GM21786 (cell line): ENCODE measurements around the gene PHC2.
"Not testable (repeated sequence)": the region's sequence is repeated elsewhere in the genome, so short reads cannot be mapped to it uniquely, and the experiment has no call there.

ENCODE experiments used
- ATAC-seq: cut with Tn5 transposase; IDR thresholded peaks from one replicate; pipeline ENCODE4 v1.9.1; 2021; ENCODE audit not compliant: unreplicated experiment

Gene PHC2

DNA sequence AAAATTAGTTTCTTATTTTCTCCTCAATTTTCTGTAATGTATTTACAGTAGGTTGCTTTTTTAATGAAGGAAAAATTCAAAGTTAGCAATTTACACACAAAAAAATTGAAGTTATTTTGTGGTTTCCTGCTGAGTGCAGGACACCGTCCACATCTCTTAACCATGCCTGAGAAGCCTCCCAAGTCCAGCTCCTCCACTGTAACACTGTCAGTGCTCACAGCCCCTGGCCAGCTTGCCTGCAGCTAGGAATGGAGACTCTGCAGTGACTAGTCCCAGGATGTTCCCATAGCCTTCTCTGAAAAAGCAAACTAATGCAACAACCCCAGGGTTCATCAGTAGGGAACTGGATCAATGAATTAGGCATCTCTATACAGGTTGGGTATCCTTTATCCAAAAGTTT is 113.5 kb downstream of the PHC2 start:
- no peak for ATAC-seq

DNA sequence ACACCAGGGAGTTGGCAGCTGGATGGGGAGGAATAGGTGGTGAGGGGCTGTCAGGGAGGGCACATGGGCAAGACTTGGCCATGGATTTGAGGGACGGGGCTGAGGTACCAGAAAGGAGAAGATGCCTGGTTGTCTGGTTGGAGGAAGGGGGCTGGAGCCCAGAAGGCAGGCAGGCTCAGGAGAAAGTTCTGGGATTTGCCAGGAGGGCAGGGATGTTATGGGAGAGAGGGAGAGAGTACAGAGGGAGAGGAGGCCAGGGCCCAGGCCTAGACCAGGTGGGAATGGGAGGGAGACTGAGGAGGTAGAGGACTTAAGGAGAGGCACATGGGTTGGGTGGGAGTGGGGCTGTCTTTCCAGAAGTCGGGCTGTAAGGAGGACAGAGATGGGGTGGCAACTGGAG is 114.3 kb downstream of the PHC2 start:
- no peak for ATAC-seq

DNA sequence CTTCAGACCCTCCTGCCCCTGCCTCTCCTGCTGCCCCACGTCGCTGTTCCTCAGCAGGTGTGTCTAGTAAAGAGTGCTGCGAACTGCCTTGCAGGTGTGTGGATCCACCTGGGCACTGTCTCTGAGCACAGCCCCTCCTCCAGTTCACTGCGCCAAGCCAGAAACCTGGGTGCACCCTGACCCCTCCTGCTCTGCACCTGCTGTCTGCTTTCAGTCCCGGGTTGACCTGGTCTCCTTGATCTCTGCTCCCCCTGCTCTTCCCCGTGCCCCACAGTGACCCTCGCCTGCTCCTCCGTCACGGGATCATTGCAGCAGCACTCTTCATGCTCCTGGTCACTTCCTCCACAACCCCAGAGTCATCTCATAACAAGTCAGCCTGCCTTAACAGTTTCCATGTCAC is 116.5 kb downstream of the PHC2 start:
- ATAC-seq, result no peak

GRCh38 chr1:33312413-33312749 is 118.5 kb downstream of the PHC2 start:
- ATAC-seq, result no peak

DNA sequence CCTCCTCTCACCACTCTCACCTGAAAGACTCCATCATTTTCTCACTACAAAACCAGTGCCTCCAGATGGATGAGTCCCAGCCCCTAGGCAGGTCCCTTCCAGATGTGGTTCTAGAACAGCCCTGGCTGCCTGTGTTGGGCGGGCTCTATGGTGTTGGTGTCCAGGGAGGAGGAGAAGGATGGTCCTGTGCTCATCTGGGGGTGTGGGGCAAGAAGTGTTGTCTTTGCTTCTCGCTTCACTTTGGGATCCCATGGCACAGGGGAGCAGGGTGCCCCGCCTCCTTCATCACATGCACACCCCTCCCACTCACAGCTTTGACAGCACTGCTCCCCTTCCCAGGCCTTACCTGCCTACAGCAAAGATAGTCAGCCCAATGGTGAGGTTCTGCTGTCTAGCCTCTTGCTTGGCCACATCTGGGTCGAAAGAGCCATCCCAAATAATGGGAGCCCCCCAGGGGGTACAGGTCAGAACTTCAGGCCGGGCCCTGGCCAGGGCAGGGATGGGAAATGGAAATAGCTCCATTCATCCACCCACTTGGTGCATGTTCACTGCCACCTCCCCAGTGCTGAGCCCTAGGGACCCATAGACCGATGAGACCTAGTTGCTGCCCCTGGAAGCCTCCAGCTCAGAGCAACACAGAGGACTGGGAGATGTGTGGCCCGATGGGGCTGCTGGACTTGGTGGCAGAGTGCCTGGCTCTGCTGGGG is 119.0 kb downstream of the PHC2 start:
- ATAC-seq, result no peak

- ATAC-seq, result no peak
Measured at GRCh38 chr1:33310702-33311101, 120.2 kb downstream of the PHC2 start.

DNA sequence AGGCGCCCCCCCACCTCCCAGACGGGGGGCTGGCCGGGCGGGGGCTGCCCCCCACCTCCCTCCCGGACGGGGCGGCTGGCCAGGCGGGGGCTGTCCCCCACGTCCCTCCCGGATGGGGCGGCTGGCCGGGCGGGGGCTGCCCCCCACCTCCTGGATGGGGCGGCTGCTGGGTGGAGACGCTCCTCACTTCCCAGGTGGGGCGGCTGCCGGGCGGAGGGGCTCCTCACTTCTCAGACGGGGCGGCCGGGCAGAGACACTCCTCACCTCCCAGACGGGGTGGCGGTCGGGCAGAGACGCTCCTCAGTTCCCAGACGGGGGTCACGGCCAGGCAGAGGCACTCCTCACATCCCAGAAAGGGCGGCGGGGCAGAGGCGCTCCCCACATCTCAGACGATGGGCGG is 121.5 kb downstream of the PHC2 start:
- ATAC-seq, result not testable (repeated sequence)

DNA sequence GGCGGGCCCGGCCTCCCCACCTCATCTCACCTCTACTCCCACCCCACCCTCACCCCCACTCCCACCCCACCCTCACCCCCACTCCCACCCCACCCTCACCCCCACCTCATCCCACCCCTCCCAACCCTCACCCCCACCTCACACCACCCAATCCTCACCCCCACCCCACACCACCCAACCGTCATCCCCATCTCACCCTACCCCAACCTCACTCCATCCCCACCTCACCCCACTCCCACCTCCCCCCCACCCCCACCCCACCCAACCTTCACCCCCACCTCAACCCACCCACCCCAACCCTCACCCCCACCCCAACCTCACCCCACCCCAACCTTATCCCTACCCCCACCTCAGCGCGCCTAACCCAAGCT is 123.4 kb downstream of the PHC2 start:
- ATAC-seq, result no peak

GRCh38 chr1:33306653-33307493 is 124.0 kb downstream of the PHC2 start:
- no peak for ATAC-seq

DNA sequence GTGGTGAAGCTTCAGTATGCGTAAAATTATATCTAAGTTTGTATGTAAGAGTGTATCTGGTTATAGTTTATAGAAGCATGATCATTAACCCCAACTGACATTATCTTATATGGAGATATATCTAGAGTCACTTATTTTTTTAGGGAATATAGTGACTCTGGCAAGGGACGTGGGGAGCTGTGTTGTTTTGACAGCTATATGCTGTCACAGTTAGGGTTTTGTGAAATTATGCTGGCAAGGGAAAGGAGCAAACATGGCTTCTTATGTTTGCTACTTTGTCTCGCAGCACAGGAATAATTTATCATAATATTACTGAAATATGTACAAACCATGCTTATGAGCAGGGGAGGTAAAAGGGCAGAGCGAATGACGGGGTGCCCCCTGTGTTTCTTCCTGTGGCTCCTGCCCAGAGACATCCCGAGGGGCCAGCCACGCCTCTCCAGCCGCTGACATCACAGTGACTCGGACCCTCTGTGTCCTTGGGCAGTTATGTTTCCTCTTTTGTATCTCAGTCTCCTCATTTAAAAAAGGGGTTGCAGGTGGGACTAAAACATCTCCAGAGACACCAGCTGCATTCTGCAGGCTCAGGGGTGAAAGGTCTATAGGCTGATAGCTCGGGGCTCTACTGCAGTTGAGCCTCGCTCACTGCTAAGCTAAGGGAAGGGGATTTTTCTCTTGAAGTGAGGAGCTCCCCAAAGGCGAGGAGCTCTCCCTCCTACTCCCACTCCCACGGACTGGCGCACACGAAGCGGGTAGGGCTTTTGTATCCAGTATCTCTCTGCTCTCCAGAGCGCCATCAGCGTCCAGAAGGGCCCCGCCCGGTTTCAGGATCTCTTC is 124.9 kb downstream of the PHC2 start:
- ATAC-seq, result no peak

DNA sequence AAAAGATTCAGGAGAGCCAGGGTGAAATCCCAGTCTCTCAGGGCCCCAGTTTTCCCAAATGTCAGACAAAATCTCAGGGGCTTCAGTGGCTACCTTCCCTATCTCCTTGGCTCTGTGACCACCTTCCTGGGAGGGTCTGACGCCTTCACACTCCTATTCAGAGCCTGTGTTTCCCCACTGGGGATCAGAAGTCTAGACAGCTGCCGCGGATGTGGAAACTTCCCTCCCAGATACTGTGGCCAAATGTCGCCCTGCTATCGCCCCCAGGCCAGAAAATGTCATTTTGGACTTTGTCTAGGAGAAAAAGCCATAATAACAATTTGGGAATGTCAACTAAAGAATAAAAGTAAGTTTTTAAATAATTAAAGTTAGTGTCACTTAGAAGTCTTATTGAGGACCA is 125.9 kb downstream of the PHC2 start:
- no peak for ATAC-seq

- ATAC-seq, result no peak
Measured at GRCh38 chr1:33302325-33302724, 128.6 kb downstream of the PHC2 start.

DNA sequence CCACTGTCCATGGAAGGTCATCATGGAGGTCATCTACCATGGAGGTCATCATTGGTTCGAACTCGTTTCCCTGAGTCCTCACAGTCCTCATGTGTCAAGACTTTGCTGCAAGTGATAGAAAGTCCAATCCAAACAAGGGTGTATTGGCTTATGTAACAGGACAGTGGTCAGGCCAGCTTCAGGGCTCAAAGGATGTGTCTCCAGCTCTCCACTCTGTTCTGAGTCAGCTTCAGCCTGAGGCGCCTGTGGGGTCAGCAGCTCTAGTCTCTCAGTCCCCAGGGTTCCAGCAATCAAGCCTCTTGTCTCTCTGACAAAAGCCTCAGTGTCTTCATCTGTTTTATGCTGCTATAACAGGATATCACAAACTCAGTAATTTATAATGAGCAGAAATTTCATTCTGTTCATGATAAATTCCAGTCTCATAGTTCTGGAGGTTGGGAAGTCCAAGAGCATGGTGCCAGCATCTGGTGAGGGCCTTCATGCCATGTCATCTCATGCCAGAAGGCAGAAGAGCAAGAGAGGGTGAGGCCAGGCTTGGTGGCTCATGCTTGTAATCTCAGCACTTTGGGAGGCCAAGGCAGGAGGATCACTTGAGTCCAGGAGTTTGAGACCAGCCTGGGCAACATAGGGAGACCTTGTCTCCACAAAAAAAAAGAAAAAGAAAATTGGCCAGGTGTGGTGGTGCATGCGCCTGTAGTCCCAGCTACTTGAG is 129.5 kb downstream of the PHC2 start:
- ATAC-seq, result no peak

GRCh38 chr1:33300673-33301072 is 130.2 kb downstream of the PHC2 start:
- ATAC-seq, result no peak

DNA sequence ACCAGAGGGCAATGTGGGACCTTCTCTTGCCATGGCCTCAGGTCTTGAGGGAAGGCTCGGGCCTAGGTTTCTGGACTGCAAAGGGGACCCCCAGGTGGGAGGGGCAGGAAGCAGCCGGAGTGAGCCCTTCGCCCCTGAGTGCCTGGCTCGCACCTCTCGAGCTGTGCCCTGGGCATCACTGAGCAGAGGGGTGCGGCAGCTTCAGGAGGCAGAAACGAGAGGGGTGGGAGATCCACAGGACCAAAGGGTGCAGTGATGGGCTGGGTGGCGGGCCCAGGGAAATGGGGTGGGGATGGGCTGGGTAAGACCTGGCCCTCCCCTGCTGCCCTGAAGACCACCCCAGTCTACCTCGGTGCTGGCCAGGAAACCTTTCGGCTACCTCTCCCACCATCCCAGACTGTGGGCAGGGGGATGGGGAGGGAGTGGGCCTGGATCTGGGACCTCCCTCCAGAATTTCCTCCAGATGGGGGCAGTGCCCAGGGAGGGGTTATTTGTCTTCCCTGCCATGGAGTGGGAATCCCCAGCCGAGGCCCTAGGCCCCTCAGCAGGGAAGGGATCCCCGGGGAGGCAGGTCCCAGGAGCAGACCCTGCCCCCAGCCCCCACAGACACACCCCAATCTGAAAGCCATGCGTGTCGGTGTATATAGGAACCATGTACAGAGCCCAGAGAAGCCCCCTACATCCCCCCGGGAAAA is 131.3 kb downstream of the PHC2 start:
- ATAC-seq, result no peak

DNA sequence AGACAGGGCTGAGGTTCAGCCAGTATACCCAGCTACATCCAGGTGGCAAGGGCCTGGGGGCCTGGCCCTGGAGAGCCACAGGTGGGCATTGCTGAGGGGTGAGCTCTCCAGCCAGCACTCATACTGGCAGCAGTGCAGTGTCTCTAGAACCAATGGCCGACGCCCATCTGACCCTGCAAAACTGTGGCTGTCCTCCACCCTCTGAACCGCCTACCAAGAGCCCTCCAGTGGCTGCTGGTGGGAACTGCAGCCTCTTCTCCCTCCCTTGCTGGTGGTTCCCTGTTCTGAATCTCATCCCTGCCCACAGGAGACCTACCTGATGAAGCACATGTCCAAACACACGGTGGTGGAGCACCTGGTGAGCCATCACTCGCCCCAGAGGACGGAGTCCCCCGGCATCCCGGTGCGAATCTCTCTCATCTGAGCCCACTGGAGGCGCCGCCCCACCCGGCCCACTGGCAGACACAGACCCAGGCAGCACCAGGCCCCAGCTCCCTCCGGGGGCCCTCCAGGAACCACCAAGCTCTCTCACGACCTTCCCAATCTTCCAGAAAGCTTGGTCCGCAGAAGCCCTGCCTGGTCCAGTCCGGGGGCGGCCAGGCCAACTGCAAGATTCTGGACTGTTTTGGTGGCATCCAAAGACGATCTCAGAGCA is 132.1 kb downstream of the PHC2 start:
- ATAC-seq, result no peak

- ATAC-seq, result no peak
Measured at GRCh38 chr1:33297911-33298622, 132.8 kb downstream of the PHC2 start.

DNA sequence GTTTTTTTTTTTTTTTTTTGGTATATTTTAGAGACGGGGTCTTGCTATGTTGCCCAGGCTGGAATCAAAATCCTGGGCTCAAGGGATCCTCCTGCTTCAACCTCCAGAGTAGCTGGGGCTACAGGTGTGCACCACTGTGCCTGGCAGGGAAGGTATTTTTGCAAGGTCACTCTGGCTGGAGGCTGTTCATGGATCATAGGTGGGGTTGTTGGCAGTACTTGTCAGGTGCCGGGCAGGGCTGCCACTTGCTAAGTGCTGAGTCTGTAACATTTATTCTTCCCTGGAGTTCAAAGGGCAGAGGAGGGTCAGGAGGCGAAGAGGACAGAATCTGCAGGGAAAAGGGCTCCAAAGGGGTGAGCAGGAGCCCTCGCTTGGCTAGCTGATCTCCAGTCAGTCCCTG is 134.1 kb downstream of the PHC2 start:
- no peak for ATAC-seq

DNA sequence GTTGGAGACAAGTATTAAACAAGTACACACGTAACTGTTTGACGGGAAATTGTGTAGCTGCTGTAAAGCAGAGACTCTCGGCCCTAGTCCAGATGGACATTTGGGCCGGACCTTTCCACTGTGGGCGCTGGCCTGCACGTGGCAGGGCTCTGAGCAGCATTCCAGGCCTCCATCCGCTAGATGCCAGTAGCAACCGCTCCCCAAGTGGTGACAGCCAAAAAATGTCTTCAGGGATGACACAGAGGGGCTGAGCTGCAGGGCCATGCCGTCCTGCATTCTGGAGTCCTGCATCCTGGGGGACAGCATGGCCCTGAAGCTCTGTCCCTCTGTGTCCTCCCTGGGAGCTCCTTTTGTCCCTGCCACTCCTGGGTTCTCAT is 134.8 kb downstream of the PHC2 start:
- ATAC-seq, result no peak
